ENCODE measurements around the gene SRSF1. TPM values are rescaled to one million over a fixed set of nuclear protein-coding genes. Genes with fewer than 3 reads are reported as not detected.
"Not testable (repeated sequence)": the region's sequence is repeated elsewhere in the genome, so short reads cannot be mapped to it uniquely, and the experiment has no call there.

SRSF1 gene
- total RNA-seq, 2 experiments from 2014 or later, result 115 to 121 TPM

DNA sequence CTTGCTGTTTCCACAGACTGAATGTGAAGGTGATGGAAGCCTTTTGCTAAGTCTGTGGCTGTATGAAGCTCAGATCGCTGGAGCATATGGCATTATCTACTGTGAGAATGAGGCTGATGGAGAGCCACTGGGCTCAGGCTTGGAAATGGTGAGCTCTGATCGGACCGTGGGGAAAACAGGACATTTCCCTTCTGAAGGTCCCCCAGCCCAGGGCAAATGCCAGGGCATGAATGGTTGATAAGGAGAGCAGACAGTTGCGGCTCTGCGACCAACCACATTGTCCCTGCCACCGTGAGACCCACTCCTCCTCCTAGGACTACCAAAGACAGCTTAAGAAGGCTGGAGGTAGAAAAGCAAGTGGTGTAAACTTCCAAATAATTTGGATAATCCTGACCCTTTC, 47.1 kb downstream of the SRSF1 start:
- no peaks in the 10 kb centered on the region for H3K9me3 Mint-ChIP-seq
- intact Hi-C loops (cut with DNase I, micrococcal nuclease), result no loop called here
- Histone ChIP-seq H3K4me3 (ENCODE audit: low read length) (no peak overlapping the region), H3K27ac (ENCODE audit: low read depth in 1 of 2, low read length in 2 of 2) (no peak overlapping the region), H3K36me3 (ENCODE audit: insufficient read depth, low read length) (no peaks in the 10 kb centered on the region), H3K9me3 (ENCODE audit: control insufficient read depth in 1 of 2, insufficient read depth in 1 of 2, low read length in 2 of 2) (no peaks in the 10 kb centered on the region), H3K4me1 (ENCODE audit: insufficient read depth, low read length) (peaks cover 15% of the 10 kb centered on the region), H3K27me3 (ENCODE audit: control insufficient read depth in 1 of 2, insufficient read depth in 2 of 2, low read length in 2 of 2) (peaks cover 7% of the 10 kb centered on the region in 2 experiments)
- ATAC-seq (ENCODE audit: poor library complexity), result no peak
- no peak for DNase-seq
- TF ChIP-seq, protein P1, sequence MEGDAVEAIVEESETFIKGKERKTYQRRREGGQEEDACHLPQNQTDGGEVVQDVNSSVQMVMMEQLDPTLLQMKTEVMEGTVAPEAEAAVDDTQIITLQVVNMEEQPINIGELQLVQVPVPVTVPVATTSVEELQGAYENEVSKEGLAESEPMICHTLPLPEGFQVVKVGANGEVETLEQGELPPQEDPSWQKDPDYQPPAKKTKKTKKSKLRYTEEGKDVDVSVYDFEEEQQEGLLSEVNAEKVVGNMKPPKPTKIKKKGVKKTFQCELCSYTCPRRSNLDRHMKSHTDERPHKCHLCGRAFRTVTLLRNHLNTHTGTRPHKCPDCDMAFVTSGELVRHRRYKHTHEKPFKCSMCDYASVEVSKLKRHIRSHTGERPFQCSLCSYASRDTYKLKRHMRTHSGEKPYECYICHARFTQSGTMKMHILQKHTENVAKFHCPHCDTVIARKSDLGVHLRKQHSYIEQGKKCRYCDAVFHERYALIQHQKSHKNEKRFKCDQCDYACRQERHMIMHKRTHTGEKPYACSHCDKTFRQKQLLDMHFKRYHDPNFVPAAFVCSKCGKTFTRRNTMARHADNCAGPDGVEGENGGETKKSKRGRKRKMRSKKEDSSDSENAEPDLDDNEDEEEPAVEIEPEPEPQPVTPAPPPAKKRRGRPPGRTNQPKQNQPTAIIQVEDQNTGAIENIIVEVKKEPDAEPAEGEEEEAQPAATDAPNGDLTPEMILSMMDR (IDR thresholded peaks at IDR 0.05), result no peak
- H3K4me1 Mint-ChIP-seq (ENCODE audit: low read depth), result peaks cover 17% of the 10 kb centered on the region
- no peak overlapping the region for H3K4me3 Mint-ChIP-seq
- CTCF ChIA-PET, result no interaction called here
- H3K27ac Mint-ChIP-seq, result no peak overlapping the region
- POLR2A ChIA-PET, result no interaction called here
- peaks cover 32% of the 10 kb centered on the region for H3K27me3 Mint-ChIP-seq
- no peaks in the 10 kb centered on the region for H3K36me3 Mint-ChIP-seq (ENCODE audit: low read depth)

- peaks cover 40% of the 10 kb centered on the region for H3K27me3 Mint-ChIP-seq
- H3K36me3 Mint-ChIP-seq (ENCODE audit: low read depth), result not testable (repeated sequence)
These were observed 48.7 kb downstream of the SRSF1 start for GRCh38 chr17:57958391-57958790.

GRCh38 chr17:57957886-57958285, 49.2 kb downstream of the SRSF1 start:
- peaks cover 44% of the 10 kb centered on the region for H3K27me3 Mint-ChIP-seq
- no peaks in the 10 kb centered on the region for H3K36me3 ChIP-seq (ENCODE audit: insufficient read depth, low read length)

More at GRCh38 chr17:57958391-57958790, 48.7 kb downstream of the SRSF1 start:
- H3K4me1 ChIP-seq (ENCODE audit: insufficient read depth, low read length), result peaks cover 19% of the 10 kb centered on the region
- CTCF ChIA-PET; ATAC-seq (ENCODE audit: poor library complexity); H3K4me3 Mint-ChIP-seq; intact Hi-C loops (cut with DNase I, micrococcal nuclease); H3K4me3 ChIP-seq (ENCODE audit: low read length); POLR2A ChIA-PET; H3K27ac ChIP-seq (ENCODE audit: low read depth in 1 of 2, low read length in 2 of 2); H3K27ac Mint-ChIP-seq; H3K9me3 ChIP-seq (ENCODE audit: control insufficient read depth in 1 of 2, insufficient read depth in 1 of 2, low read length in 2 of 2); H3K36me3 ChIP-seq (ENCODE audit: insufficient read depth, low read length); H3K9me3 Mint-ChIP-seq; DNase-seq: not testable (repeated sequence)
- peaks cover 17% of the 10 kb centered on the region for H3K4me1 Mint-ChIP-seq (ENCODE audit: low read depth)
- peaks cover 9 to 13% of the 10 kb centered on the region in 2 experiments for H3K27me3 ChIP-seq (ENCODE audit: control insufficient read depth in 1 of 2, insufficient read depth in 2 of 2, low read length in 2 of 2)

More at GRCh38 chr17:57957886-57958285, 49.2 kb downstream of the SRSF1 start:
- Mint-ChIP-seq H3K9me3 (no peaks in the 10 kb centered on the region), H3K27ac (no peak overlapping the region), H3K4me3 (peak overlapping the region; percentile 46), H3K36me3 (ENCODE audit: low read depth) (no peaks in the 10 kb centered on the region), H3K4me1 (ENCODE audit: low read depth) (peaks cover 20% of the 10 kb centered on the region)
- POLR2A ChIA-PET, result no interaction called here
- no peak overlapping the region for H3K4me3 ChIP-seq (ENCODE audit: low read length)
- no peak for DNase-seq
- peaks cover 19% of the 10 kb centered on the region for H3K4me1 ChIP-seq (ENCODE audit: insufficient read depth, low read length)
- no peak overlapping the region for H3K27ac ChIP-seq (ENCODE audit: low read depth in 1 of 2, low read length in 2 of 2)
- peaks cover 9 to 13% of the 10 kb centered on the region in 2 experiments for H3K27me3 ChIP-seq (ENCODE audit: control insufficient read depth in 1 of 2, insufficient read depth in 2 of 2, low read length in 2 of 2)
- TF ChIP-seq, protein P1 (IDR thresholded peaks at IDR 0.05), result no peak
- CTCF ChIA-PET, result no interaction called here
- H3K9me3 ChIP-seq (ENCODE audit: control insufficient read depth in 1 of 2, insufficient read depth in 1 of 2, low read length in 2 of 2), result no peaks in the 10 kb centered on the region
- intact Hi-C loops (cut with DNase I, micrococcal nuclease), result no loop called here
- no peak for ATAC-seq (ENCODE audit: poor library complexity)

Data from CD4-positive, alpha-beta T cell (primary cell).